ENCODE measurements around the gene NTHL1.

Gene NTHL1

DNA sequence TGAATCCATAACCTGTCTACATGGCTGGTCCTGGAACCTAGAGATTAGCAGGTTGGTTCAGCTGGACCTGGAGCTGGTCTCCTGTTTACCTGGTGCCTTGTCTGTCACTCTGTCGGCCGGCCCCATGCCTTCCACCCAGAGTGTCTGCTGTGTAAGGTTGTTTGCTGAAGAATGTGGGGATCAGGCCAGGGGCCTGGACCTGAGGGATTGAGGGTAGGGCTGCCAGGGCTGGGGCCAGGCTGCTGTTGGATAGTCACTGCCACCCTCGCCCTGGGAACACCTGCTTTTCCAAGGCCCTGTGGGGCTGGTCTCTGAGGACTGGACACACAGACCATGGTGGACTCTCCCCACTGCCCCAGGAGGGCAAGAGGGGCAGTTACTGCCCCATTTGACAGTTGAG lies 19.5 kb downstream of the NTHL1 start:
- no peaks in the 10 kb centered on the region for H3K9me2 ChIP-seq (replicated peaks; ENCODE audit: control insufficient read depth, low read length)
- H4K20me1 ChIP-seq (ENCODE audit: control insufficient read depth, insufficient read depth, low read depth, low read length), result no peaks in the 10 kb centered on the region; the same call in 1 of the 2 replicates
- no peak overlapping the region for H3K4me2 ChIP-seq (ENCODE audit: low read length)
- no peaks in the 10 kb centered on the region for H3K79me2 ChIP-seq (ENCODE audit: control insufficient read depth, low read length)
- H3K27me3 ChIP-seq (ENCODE audit: control insufficient read depth, low read length), result peaks cover 56% of the 10 kb centered on the region
- H3K36me3 ChIP-seq (ENCODE audit: control insufficient read depth, low read length), result no peaks in the 10 kb centered on the region
- H3K4me1 ChIP-seq (ENCODE audit: control insufficient read depth, low read length), result peaks cover 13% of the 10 kb centered on the region
- no peaks in the 10 kb centered on the region; the same call in 1 of the 2 replicates for H3F3A ChIP-seq (ENCODE audit: control insufficient read depth, insufficient read depth)
- no peak overlapping the region for H3K4me3 ChIP-seq (ENCODE audit: low read length)
- TF ChIP-seq, protein P1, sequence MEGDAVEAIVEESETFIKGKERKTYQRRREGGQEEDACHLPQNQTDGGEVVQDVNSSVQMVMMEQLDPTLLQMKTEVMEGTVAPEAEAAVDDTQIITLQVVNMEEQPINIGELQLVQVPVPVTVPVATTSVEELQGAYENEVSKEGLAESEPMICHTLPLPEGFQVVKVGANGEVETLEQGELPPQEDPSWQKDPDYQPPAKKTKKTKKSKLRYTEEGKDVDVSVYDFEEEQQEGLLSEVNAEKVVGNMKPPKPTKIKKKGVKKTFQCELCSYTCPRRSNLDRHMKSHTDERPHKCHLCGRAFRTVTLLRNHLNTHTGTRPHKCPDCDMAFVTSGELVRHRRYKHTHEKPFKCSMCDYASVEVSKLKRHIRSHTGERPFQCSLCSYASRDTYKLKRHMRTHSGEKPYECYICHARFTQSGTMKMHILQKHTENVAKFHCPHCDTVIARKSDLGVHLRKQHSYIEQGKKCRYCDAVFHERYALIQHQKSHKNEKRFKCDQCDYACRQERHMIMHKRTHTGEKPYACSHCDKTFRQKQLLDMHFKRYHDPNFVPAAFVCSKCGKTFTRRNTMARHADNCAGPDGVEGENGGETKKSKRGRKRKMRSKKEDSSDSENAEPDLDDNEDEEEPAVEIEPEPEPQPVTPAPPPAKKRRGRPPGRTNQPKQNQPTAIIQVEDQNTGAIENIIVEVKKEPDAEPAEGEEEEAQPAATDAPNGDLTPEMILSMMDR (IDR thresholded peaks at IDR 0.05; ENCODE audit: low read depth, low read length, poor library complexity, severe bottlenecking), result no peak
- TF ChIP-seq EZH2phosphoT487 (IDR thresholded peaks at IDR 0.05; ENCODE audit: borderline replicate concordance, low read length), result no peak
- no peaks in the 10 kb centered on the region for H3K9me3 ChIP-seq (ENCODE audit: control insufficient read depth, insufficient read depth, low read length)
- no peak overlapping the region for H3K27ac ChIP-seq (ENCODE audit: low read depth, low read length)

DNA sequence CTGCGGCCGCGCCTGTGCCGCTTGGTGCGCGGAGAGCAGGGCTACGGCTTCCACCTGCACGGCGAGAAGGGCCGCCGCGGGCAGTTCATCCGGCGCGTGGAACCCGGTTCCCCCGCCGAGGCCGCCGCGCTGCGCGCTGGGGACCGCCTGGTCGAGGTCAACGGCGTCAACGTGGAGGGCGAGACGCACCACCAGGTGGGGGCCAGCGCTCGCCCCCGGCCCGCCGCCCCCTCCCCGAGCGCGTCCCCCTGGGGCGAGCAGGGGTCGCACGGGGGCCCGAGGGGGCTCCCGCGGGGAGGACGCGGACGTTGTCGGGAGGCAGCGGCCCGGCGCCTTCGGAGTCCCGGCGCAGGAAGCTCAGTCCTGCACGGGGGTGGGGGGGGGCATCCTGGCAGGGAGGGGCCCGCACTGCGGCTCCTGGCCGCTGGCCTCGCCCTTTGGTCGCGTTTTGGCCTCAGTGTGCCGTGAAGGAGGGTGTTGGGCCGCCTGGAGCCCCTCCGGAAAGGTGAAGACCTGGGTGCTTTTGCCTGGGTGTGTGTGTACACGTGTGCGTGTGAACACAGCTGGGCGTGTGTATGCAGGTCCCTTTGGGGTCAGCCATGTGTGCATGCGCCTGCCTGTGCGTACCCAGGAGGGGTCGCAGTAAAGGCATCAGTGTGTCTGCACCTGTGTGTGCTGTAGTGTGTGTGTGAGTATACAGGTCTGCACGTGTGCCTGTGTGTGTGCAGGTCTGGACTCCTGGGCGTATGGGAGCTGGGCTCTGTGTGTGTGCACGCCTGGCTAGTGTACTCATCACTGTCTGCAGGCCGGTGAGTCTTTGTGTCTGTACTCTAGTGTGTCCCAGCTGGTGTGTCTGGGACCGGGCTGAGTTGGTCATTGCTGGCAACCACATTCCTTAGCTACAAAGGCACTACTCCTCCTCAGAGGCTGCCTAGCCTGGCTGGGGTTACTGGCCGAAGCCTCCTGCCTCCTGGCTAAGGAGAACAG lies 20.3 kb downstream of the NTHL1 start:
- H3K4me2 ChIP-seq (ENCODE audit: low read length), result peak overlapping the region; percentile 58
- no peaks in the 10 kb centered on the region for H3K79me2 ChIP-seq (ENCODE audit: control insufficient read depth, low read length)
- no peaks in the 10 kb centered on the region for H3K36me3 ChIP-seq (ENCODE audit: control insufficient read depth, low read length)
- peak overlapping the region; percentile 30; the same call in 1 of the 2 replicates for H3K4me3 ChIP-seq (ENCODE audit: low read length)
- H3K9me3 ChIP-seq (ENCODE audit: control insufficient read depth, insufficient read depth, low read length), result no peaks in the 10 kb centered on the region
- peak; percentile 90 for TF ChIP-seq EZH2phosphoT487 (IDR thresholded peaks at IDR 0.05; ENCODE audit: borderline replicate concordance, low read length)
- TF ChIP-seq, protein P1 (IDR thresholded peaks at IDR 0.05; ENCODE audit: low read depth, low read length, poor library complexity, severe bottlenecking), result peak; percentile 22
- H3F3A ChIP-seq (ENCODE audit: control insufficient read depth, insufficient read depth), result no peaks in the 10 kb centered on the region; the same call in 1 of the 2 replicates
- H4K20me1 ChIP-seq (ENCODE audit: control insufficient read depth, insufficient read depth, low read depth, low read length), result no peaks in the 10 kb centered on the region; the same call in 1 of the 2 replicates
- H3K4me1 ChIP-seq (ENCODE audit: control insufficient read depth, low read length), result peaks cover 19% of the 10 kb centered on the region
- H3K9me2 ChIP-seq (replicated peaks; ENCODE audit: control insufficient read depth, low read length), result no peaks in the 10 kb centered on the region
- H3K27ac ChIP-seq (ENCODE audit: low read depth, low read length), result no peak overlapping the region
- peaks cover 49% of the 10 kb centered on the region for H3K27me3 ChIP-seq (ENCODE audit: control insufficient read depth, low read length)

DNA sequence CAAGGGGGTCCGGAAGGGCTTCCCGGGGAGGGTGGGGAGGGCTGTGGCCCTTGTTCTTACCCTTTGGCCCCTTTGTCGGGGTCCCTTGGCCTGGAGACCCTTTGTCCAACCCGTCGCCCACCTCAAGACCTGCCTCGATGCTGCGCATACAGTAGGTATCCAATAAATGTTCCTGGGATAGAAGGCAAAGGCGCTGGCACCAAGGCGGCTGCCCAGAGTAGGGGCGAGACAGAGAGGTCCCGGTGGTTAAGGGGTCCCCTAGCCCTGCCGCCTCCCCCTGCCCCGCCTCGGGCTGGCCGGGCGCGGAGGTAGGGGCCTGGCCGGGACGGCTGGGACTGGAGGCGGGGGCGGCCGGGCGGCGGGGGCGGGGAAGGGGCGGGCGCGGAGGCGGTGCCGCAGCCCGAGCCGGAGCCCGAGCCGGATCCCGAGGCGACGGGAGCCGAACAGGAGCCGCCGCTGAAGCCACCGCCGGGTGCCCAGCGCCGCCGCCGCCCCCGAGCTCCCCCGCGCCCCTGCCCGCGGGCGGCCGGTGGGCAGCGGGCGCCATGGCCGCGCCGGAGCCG lies 21.1 kb downstream of the NTHL1 start, which contains the start of gene NHERF2:
Gene NHERF2, plus strand, starts transcription at position 442 of the 563 bp plus-strand sequence. Its CDS starts 104 bp downstream, at position 546.
- H3K9me3 ChIP-seq (ENCODE audit: control insufficient read depth, insufficient read depth, low read length), result no peaks in the 10 kb centered on the region
- H3K9me2 ChIP-seq (replicated peaks; ENCODE audit: control insufficient read depth, low read length), result no peaks in the 10 kb centered on the region
- no peaks in the 10 kb centered on the region for H3K79me2 ChIP-seq (ENCODE audit: control insufficient read depth, low read length)
- H3K4me2 ChIP-seq (ENCODE audit: low read length), result peak within 1 kb of the TSS; percentile 58
- H4K20me1 ChIP-seq (ENCODE audit: control insufficient read depth, insufficient read depth, low read depth, low read length), result no peaks in the 10 kb centered on the region; the same call in 1 of the 2 replicates
- H3K27me3 ChIP-seq (ENCODE audit: control insufficient read depth, low read length), result peaks cover 49% of the 10 kb centered on the region
- TF ChIP-seq, protein P1 (IDR thresholded peaks at IDR 0.05; ENCODE audit: low read depth, low read length, poor library complexity, severe bottlenecking), result no peak
- 0 out of 2 replicates have a peak, but pooled peaks have one; percentile 20 for TF ChIP-seq EZH2phosphoT487 (IDR thresholded peaks at IDR 0.05; ENCODE audit: borderline replicate concordance, low read length)
- H3K27ac ChIP-seq (ENCODE audit: low read depth, low read length), result no peak within 1 kb of the TSS
- no peaks in the 10 kb centered on the region; the same call in 1 of the 2 replicates for H3F3A ChIP-seq (ENCODE audit: control insufficient read depth, insufficient read depth)
- H3K36me3 ChIP-seq (ENCODE audit: control insufficient read depth, low read length), result no peaks in the 10 kb centered on the region
- H3K4me3 ChIP-seq (ENCODE audit: low read length), result peak within 1 kb of the TSS; percentile 39; the same call in 1 of the 2 replicates
- H3K4me1 ChIP-seq (ENCODE audit: control insufficient read depth, low read length), result peaks cover 19% of the 10 kb centered on the region

All from DOHH2 (cell line).